Testis (tissue), 2 donors: ENCODE data around the gene ZHX3.

Experiments
- POLR2A ChIP-seq: fragments of 450-650 bp; IDR thresholded peaks from one replicate; pipeline ENCODE4 v1.6.1; 2017; ENCODE audit warnings: antibody characterized with exemption, mild to moderate bottlenecking, moderate library complexity
- TF ChIP-seq, protein P1 (sequence below), 3 experiments: fragments of 450-650 bp in 2 of 3; fragments of 200-600 bp in 1 of 3; sonication (generic) in 1 of 3; IDR thresholded peaks; one replicate each; pipeline ENCODE4 v1.5.1; 2016 to 2019; ENCODE audit warnings: antibody characterized with exemption in 3 of 3, mild to moderate bottlenecking in 2 of 3, moderate library complexity in 1 of 3

DNA sequence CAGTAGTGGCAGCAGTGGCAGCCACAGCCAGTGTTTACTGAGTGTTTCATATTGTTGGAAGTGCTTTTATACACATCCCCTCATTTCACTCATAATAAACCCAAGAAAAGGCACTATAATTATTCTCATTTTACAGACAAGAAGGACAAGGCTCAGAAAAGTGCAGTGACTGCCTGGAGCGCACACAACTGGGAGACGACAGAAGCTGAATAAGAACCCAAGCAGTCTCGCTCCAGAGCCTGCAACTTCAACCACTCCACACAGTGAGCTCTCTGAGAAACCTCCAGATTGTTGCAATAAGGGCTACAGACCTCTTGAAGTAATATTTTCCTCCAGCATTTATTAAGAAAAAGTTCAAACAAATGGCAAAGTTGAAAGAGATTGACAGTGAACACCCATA, 103.3 kb downstream of the ZHX3 start:
- TF ChIP-seq, protein P1, sequence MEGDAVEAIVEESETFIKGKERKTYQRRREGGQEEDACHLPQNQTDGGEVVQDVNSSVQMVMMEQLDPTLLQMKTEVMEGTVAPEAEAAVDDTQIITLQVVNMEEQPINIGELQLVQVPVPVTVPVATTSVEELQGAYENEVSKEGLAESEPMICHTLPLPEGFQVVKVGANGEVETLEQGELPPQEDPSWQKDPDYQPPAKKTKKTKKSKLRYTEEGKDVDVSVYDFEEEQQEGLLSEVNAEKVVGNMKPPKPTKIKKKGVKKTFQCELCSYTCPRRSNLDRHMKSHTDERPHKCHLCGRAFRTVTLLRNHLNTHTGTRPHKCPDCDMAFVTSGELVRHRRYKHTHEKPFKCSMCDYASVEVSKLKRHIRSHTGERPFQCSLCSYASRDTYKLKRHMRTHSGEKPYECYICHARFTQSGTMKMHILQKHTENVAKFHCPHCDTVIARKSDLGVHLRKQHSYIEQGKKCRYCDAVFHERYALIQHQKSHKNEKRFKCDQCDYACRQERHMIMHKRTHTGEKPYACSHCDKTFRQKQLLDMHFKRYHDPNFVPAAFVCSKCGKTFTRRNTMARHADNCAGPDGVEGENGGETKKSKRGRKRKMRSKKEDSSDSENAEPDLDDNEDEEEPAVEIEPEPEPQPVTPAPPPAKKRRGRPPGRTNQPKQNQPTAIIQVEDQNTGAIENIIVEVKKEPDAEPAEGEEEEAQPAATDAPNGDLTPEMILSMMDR (IDR thresholded peaks at IDR 0.05), result no peak
- TF ChIP-seq POLR2A, result no peak
